GM04504 (cell line): Measurements from ENCODE around the gene EEFSEC.

Experiments
- DNase-seq: peaks from one replicate; pipeline ENCODE4 v3.0.0-alpha.2; 2012; ENCODE audit warnings: low read depth

EEFSEC gene

DNA sequence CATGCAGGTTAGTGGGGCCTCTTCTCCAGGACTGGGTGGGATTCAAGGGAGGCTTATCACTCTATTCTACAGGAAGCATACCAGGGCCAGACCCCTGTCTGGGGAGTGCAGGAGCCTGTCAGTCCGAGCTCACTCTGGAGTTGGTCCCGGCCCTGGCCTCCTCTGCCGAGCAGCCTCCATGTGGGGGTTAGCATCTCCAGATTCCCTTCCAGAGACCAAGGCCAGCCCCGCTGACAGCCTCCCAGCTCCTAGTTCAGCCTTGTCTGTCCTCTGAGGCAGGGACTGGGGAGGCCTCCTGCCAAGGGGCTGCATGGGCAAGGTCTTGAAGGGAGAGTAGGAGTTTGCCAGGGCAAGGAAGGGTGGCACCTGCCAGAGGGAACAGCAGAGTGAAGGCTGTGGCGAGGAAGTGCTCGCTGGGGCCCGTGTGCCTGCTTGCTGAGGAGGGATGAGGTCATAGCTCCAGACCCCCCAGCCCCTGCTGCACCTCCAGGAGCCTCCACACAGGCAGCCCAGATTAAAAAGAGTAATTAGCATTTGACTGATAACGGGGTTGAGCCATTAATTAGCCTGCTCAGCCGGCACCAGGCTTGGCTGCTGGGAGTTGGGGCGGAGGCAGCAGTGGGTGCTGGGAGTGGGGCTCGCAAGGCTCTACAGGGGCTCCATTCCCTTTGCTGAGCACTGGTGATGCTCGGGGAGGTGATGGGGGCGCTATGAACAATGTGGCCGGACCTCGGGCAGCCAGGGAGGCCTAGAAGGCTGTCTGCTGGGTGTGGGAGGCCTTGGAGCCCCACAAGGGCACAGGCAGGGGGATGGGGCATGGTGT is 259.1 kb downstream of the EEFSEC start:
- no peak for DNase-seq

DNA sequence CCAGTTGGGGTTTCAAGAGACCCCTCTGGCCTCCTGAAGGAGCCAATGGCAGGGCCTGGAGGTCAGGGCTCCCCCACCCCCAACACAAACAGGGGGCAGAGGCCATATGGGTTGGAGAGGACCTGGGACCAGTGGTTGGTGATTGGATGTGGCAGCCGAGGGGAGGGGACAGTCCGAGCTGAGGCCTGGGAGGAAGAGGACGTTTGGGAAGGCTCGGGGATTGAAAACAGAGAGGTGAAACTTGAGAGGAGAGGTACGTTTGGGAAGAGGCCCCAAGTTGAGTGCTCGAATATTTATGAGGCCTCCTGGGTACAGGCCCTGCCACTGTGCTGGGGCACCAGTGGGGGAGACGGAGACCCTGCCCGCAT is 259.7 kb downstream of the EEFSEC start:
- no peak for DNase-seq

DNA sequence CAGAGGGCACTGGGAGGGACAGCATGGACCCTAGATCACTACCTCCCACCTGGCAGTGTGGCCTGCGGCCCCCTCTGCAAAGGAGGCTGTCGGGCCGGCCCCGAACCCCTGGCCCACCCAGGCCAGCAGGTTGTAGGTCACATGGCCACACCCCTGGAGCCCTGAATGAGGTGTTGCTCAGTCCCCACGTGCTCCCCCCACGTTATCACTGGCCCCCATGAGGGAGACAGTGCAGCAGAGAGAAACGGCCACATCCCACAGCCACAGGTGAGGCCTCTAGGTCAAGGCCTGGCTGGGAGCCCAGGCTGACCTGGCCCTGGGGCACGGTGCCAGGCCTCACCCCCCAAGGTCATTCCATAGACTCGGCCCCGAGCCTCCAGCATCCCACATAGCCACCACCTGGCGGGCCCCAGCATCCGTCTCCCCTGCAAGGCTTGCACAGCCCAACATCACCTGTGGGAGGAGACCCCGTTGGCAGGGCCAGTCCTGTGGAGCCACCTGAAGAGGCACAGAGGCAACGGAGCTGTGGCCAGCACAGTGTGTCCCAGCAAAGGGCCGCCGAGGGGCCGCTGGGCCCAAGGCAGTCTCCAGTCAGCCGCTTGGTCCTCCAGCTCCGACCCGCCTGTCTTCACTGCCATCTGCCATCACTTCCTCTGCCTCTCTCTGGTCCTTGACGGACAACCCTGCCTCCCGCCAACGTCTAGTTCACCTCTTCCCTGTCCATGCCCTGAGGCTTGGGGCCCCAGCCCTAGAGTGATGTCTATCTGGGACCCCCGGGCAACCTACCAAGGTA is 260.3 kb downstream of the EEFSEC start:
- DNase-seq: no peak

DNA sequence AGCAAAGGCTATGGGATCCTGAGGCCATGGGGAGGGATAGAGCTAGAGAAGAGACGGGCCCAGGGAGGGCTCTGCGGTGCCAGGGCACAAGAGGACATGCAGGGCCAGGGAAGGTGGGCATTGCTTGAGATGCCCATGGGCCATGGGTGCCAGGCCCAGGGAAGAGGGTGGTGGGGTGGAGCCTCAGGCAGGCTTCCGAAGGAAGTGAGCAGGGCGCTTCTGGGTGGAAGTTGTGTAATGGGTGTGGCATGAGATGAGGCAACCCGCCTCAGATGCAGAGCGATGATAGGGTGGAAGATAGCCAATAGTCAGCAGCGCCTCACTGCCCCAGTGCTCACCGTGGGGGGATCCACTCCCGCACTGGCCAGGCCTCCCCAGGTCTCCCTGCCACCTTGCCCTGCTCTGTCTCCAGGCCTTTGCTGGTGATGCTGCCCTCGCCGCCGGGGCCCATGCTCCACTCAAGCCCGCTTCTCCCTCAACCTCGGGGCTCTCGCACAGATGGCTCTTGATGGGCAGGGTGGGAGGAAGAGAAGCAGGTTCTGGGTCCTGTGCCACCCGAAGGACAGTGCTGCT is 262.0 kb downstream of the EEFSEC start:
- DNase-seq: no peak

DNA sequence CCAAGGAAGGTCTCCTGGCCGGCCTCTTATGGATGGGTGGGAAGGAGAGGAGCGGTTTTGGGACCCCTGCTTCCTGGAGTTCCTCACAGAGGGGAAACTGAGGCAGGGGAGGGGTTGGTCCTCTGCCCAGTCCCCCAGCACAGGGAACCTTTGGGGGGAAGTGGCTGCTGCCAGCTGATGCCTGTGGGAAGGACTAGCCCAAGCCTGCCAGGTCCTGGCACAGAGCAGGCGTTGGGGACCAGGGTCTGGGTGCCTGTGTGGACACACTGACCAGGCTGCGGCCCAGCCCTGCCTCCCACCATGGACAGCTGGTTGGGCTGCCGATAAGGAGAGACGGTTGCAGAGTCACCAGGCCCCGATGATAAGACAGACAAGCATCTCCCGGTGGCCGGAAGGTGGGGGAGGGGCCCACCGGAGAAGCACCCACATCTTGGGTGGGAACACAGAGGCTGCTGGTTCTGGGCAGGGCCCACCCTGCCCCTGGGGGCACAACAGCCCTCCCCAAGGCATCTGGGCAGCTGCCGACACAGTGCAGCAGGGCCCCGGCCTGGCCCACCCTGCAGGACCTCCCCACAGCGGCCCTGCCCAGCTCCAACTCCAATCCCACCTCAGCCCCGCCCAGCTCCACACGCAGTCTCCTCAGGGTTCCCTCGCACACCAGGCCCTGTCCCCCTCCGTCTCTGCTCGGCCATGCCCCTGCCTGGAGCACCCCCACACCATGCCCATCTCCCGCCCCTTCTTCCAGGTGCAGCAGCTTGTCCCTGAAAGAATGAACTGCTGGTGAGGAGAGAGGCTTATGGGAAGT is 262.7 kb downstream of the EEFSEC start:
- no peak for DNase-seq

DNA sequence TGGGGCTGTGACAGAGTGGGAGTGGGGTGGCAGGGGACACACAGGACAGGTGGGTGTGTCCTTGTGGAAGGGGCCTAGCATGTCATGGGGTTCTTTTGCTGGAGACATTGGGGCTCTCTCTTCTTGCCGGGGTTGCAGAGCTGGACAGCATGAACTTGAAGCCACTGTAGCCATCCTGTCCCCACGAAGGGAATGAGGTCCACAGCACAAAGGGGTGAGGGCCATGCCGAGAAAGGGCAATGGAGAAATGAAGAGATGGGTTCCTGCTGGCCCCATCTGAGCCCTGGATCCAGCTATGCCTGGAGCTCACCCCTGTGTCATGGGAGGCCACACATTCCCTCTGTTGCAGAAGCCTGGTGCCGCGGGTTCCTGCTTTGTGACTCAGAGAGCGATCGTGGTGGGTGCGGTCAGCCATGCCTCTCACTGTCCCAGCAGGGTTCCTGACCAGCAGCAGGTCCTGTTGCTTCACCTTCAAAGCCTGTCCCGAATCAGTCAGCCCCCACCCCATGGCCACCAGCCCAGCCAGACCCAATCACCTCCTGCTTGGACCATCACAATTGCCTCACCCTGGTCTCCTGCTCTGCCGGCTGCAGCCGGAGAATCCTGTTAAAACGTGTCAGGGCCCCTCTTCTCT is 263.4 kb downstream of the EEFSEC start:
- peak; percentile 76 for DNase-seq

DNA sequence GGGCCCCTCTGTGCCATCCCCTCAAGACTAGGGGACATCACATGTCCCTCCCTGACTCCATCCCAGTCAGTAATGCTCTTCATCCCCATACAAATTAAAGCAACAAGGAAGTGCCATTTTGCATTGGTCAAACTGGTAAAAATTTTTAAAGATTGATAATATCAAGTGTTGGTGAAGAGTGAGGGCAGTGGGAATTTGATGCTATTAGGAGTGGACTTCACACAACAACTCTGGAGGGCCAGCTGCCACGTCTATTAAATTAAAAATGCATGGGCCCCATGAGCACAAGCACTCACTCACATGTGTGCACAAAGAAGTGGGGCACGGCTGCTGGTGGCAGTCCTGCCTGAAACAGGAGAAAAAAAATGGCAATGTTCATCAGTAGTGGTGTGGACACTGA is 265.6 kb downstream of the EEFSEC start:
- no peak for DNase-seq

DNA sequence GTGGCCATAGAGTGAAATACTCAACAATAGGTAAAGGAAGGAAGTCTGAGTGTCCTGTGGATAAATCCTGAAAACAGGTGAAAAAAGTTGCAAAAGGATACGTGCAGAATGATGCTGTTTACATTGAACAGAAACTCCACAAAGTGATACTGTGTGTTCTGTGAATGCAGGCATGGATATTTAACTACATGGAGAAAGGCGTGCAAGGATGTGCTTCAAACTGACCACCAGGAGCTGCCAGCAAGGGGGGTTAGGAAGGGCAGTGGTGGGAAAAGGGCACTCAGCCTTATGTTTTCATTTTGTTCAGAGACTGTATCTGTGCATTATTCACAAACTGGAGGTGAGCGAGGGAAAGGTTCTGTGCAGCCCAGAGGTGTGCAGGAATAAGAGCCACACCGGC is 266.0 kb downstream of the EEFSEC start:
- DNase-seq: no peak

DNA sequence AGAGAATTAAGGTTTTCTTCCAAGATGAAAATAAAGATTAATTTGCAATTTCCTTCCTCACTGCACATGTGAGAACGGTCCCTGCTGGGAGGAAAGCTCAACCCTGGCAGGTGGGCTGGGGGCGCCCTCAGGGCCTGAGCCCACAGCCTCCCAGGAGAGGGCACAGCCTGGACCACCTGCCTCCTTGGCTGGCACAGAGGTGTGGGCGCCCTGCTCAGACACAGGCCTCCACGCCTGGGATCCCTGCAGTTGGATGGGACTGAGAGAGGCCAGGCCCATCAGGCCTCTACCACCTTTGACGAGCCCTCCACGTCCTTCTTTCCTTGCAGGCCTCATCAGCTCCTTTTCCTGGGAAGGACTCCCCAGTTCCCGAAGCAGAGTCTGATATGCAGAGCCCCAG is 267.0 kb downstream of the EEFSEC start:
- DNase-seq: no peak

DNA sequence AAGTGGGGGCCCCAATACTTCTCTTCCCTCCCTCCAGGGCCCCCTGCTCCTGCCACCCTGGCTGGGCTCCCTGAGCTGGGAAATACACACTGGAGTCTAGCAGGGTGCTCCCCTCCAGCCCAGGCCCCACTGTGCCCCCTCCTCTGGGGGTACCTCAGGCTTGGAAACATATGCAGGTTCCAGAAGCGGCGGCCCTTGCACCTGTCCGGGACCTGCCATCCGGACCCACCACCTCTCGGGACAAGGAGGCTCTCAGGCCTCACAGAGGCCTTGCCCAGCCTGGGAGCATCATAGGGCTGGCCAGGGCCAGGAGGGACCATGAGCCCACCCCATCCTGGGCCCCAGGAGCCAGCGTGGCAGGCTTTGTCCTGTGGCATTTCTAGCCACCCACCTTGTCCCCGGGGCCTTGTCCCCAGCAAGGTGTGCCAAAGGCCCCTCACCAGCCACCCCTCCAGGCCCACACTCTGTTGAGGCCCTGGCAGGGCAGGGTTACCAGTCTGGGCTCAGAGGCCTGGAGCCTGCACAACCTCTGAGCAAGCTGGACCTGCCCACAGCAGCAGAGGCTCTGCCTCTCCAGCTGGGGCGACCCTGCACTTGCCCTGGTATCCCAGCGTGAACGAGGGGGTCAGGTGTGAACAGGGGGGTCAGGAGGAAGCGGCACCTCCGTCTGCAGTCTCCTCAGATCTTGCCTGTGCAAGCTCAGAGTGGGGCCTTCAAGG is 267.6 kb downstream of the EEFSEC start:
- no peak for DNase-seq

DNA sequence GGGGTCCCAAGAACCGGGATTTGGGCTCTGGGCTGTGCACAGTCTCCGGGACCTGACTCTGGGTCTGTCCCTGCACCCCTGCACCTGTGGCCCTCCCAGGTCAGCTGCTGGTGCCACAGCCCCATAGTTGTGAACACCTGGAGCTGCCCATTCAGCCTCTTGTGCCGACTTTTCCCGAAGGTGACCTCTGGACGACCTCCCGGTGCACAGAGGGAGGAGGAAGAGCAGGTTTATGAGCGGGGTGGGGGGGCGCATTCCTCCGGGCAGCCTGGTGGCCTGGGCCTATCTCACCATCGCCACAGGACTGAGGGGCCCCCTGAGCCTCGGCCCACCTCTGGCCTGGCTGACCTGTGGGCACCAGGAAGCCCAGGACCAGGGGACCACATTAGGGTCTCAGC is 268.2 kb downstream of the EEFSEC start:
- no peak for DNase-seq

DNA sequence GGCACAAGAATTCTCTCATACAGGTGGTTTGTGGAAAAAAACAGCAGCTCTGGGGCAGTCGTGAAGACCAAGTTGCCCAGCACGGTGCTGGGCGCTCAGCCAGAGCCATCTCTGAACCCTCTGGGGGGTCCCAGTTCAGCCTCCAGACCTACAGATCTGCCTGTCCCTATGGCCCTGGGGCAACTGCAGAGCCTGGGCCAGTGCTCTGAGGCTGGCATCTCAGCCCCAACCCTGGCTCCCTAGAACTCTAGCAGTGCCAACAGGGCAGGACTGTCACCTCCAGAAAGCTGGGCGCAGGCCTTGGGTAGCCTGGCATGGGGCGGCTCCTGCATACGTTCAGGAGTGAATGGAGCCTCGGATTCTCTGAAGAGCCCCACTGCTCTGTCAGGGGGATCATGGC is 268.7 kb downstream of the EEFSEC start:
- DNase-seq: no peak

DNA sequence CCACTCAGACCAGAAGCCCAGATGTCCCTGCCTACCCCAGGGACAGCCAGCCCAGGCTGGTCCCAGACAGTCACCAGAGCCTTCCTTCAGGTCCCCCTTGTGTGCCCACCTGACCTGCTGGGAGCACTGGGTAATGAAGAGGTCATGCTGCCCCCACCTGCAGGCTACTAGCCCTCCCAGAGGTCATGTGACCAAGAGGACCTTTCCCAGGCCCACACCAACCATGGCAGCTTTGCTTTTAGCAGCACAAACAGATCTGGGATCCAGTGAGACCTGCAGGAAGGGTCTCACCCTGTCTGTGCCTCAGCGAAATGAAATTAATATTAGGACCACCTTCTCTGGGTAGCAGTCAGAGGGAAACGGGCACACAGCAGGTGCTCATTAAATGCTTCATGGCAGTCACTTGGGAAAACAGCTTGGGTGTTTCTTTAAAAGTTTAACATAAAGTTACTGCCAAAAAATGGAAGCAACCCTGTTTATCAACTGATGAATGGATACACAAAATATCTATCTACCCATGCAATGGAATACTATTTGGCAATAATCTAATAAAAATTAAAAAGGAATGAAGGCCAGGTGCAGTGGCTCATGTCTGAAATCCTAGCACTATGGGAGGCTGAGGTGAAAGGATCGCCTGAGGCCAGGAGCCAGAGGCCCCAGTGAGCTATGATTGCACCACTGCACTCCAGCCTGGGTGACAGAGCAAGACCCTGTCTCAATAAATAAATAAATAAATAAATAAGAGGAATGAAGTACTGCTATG is 269.7 kb downstream of the EEFSEC start:
- no peak for DNase-seq

DNA sequence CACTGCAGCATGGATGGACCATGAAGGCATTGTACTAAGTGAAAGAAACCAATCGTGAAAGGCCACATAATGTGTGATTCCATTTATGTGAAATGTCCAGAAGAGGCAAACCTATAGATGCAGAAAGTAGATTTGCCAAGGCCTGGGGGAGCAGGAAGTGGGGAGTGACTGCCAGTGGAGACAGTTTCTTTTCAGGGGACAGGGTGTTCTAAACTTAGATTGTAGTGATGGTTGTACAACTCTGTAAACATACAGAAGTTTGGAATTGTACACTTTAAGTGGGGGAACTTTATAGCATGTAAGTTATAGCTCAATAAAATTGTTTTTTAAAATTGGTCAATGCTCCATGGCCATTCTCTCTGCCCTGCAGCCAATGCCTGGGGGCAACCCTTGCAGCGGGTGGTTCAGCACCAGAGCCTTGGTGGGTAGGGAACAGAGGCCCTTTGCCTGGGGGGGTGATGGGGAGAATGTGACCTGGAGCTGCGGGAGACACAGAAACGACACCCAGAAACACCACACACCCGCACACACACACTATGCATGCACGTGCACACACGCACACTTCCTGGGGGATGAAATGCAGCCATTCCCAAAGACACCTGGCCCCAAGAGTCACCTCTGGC is 270.4 kb downstream of the EEFSEC start:
- DNase-seq: no peak

DNA sequence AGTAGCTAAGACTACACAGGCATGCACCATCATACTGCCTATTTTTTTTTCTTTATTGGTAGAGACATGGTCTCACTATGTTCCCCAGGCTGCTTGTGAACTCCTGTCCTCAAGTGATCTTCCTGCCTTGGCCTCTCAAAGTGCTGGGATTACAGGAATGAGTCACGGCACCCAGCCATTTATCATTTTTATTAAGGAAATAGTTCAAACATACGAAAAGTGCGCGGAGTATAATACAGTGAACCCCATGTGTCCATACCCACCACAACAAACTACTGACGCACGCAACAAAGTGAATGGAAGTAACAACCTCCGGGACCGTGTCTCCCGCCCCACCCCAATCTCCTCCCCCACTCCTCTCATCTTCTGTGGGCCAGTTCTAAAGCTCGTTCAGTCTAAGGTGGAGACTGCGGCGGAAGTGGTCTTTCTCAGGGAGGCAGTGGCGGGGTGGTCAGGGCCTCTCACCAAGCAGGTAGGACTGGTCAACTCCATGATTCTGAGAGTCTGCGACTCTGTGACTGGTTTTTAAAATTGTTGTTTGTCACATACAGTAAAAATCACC is 271.3 kb downstream of the EEFSEC start:
- peak; percentile 66 for DNase-seq

DNA sequence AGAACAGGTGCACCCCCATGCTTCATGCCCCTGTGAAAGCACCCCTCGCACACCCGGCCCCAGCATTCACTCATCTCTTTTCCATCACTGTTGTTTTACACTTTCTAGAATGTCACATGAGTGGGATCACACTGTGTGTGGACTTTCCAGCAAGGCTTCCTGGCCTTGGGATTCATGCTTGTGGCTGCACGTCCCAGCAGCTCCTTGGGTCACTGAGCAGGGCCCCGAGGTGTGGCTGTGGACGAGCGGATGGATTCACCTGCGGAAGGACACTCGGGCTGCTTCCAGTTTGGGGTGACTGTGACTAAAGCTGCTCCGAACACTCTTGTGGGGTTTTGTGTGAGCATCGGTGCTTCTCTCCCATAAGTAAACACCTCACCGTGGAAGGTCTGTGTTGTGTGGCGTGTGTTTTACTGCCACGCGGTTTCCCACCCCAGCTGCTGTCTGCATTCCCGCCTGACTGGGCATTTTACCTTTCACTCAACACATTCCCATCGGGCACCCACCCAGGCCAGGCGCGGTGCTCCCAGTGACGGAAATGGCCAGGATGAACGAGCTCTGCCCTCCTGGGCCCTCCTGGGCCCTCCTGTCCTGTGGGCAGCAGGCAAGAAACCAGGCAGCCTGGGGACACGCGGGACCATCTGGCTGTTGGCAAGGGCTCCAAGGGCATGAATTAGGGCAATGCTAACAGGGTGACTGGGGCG is 272.0 kb downstream of the EEFSEC start:
- no peak for DNase-seq

DNA sequence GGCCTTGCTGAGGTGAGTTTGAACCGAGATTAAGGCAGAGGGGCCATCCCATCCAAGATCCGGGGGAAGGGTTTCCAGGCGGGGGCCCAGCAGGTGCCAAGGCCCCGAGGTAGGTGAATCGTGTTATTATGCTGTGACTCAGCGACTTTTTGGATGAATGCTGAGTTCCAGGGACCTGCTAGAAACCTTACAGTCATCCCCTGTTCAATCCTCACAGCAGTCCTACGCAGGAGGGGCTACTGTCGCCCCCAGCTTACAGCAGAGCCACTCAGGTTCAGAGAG is 272.5 kb downstream of the EEFSEC start:
- DNase-seq: no peak

DNA sequence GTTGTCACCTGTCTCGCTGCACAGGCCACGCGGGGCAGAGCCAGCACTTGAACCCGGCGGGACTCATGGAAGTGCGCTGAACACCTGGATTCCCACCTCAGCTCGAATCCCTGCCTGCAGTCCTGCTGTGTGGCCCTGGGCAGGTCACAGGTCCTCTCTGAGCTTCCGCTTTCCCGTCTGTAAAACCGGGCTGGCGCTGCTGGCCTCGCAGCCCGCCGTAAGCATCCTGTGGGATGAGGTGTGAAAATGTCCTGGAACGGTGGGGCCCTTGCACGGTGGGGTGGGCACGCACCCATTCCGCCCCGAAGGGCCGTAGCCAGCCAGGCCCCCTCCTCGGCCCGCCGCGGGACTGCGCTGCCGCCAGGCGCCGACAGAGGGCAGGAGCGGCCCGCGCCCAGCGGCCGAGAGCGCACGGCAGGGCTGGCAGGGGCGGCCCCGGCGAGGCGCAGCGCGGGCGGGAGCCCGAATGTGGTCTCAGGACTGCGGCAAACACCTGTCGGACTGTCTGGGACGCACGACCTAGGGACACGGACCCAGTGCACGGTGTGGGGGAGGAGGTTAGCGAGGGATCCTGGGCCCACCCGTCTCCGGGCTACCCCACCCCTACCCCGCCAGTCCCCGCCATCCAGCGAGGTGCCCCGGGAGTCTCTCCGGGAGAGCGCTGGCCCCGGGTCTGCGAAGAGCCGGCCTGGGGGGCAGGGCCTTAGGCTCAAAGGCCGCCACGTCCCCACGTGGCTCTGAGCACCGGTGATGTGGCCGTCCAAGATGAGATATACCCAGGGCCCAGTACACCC is 273.0 kb downstream of the EEFSEC start:
- peak; percentile 7 for DNase-seq
